ENCODE data around the gene IQGAP2.

The IQGAP2 gene

GRCh38 chr5:76662521-76662920 is 259.4 kb downstream of the IQGAP2 start:
- ATAC-seq, result no peak
- TF ChIP-seq CSRNP3 (CRISPR knock-in tag; IDR thresholded peaks at IDR 0.05) (no peak), ZC3H10 (CRISPR knock-in tag; IDR thresholded peaks at IDR 0.05) (no peak), RARB (CRISPR knock-in tag; IDR thresholded peaks at IDR 0.05) (no peak), BACH2 (CRISPR knock-in tag; IDR thresholded peaks at IDR 0.05; ENCODE audit: borderline replicate concordance) (no peak), POU6F1 (CRISPR knock-in tag; IDR thresholded peaks at IDR 0.05; ENCODE audit: borderline replicate concordance, low read depth) (no peak), TOX (CRISPR knock-in tag; IDR thresholded peaks at IDR 0.05; ENCODE audit: borderline replicate concordance) (no peak), SNAI2 (CRISPR knock-in tag; IDR thresholded peaks at IDR 0.05) (no peak), CSDC2 (CRISPR knock-in tag; IDR thresholded peaks at IDR 0.05) (no peak), GLIS3 (CRISPR knock-in tag; IDR thresholded peaks at IDR 0.05) (no peak), CREB5 (CRISPR knock-in tag; IDR thresholded peaks at IDR 0.05; ENCODE audit: low read depth) (no peak), ZFP30 (CRISPR knock-in tag; IDR thresholded peaks at IDR 0.05) (no peak), ZNF565 (CRISPR knock-in tag; conservative IDR thresholded peaks at IDR 0.05; ENCODE audit: low read depth) (no peak), ZFP3 (CRISPR knock-in tag; IDR thresholded peaks at IDR 0.05) (no peak), OSR1 (CRISPR knock-in tag; IDR thresholded peaks at IDR 0.05) (no peak), TCF4 (CRISPR knock-in tag; IDR thresholded peaks at IDR 0.05; ENCODE audit: borderline replicate concordance) (no peak), TSHZ2 (CRISPR knock-in tag; IDR thresholded peaks at IDR 0.05) (no peak), PATZ1 (CRISPR knock-in tag; IDR thresholded peaks at IDR 0.05; ENCODE audit: borderline replicate concordance) (no peak)

GRCh38 chr5:76663573-76663972 is 260.5 kb downstream of the IQGAP2 start:
- ATAC-seq, result no peak
- TF ChIP-seq BACH2 (CRISPR knock-in tag; IDR thresholded peaks at IDR 0.05; ENCODE audit: borderline replicate concordance), result no peak
- no peak for TF ChIP-seq CREB5 (CRISPR knock-in tag; IDR thresholded peaks at IDR 0.05; ENCODE audit: low read depth)
- no peak for TF ChIP-seq ESRRG (CRISPR knock-in tag; IDR thresholded peaks at IDR 0.05)
- TF ChIP-seq CSDC2 (CRISPR knock-in tag; IDR thresholded peaks at IDR 0.05), result no peak
- TF ChIP-seq POU6F1 (CRISPR knock-in tag; IDR thresholded peaks at IDR 0.05; ENCODE audit: borderline replicate concordance, low read depth), result no peak
- no peak for TF ChIP-seq GLIS3 (CRISPR knock-in tag; IDR thresholded peaks at IDR 0.05)
- no peak for TF ChIP-seq ZNF70 (CRISPR knock-in tag; IDR thresholded peaks at IDR 0.05)
- TF ChIP-seq ISL1 (CRISPR knock-in tag; IDR thresholded peaks at IDR 0.05), result no peak
- no peak for TF ChIP-seq ARNTL (CRISPR knock-in tag; IDR thresholded peaks at IDR 0.05; ENCODE audit: borderline replicate concordance, low read depth)
- no peak for TF ChIP-seq TCF4 (CRISPR knock-in tag; IDR thresholded peaks at IDR 0.05; ENCODE audit: borderline replicate concordance)
- no peak for TF ChIP-seq RARB (CRISPR knock-in tag; IDR thresholded peaks at IDR 0.05)
- no peak for TF ChIP-seq ZNF565 (CRISPR knock-in tag; conservative IDR thresholded peaks at IDR 0.05; ENCODE audit: low read depth)
- no peak for TF ChIP-seq PATZ1 (CRISPR knock-in tag; IDR thresholded peaks at IDR 0.05; ENCODE audit: borderline replicate concordance)
- no peak for TF ChIP-seq SNAI2 (CRISPR knock-in tag; IDR thresholded peaks at IDR 0.05)
- TF ChIP-seq ZC3H10 (CRISPR knock-in tag; IDR thresholded peaks at IDR 0.05), result no peak
- no peak for TF ChIP-seq TOX (CRISPR knock-in tag; IDR thresholded peaks at IDR 0.05; ENCODE audit: borderline replicate concordance)
- TF ChIP-seq OSR1 (CRISPR knock-in tag; IDR thresholded peaks at IDR 0.05), result no peak
- no peak for TF ChIP-seq PPARA (CRISPR knock-in tag; IDR thresholded peaks at IDR 0.05; ENCODE audit: borderline replicate concordance)

Data from SK-N-SH treated with all-trans-retinoic acid at 6 μM for 48 hours (cell line).